Esophagus muscularis mucosa (tissue), 4 donors: Measurements from ENCODE around the gene UBE2E2. TPM values are rescaled to one million over a fixed set of nuclear protein-coding genes. Genes with fewer than 3 reads are reported as not detected.

Experiments
- DNase-seq: peaks from one replicate; pipeline ENCODE4 v3.0.0-alpha.2; 2017; ENCODE audit errors: extremely low spot score
- H3K27ac ChIP-seq, 4 donors: fragments of 200-600 bp; sonication (generic); replicated peaks in 1 of 4; 1 replicate in 3 of 4; 2 replicates in 1 of 4; pipeline ENCODE4 v1.5.1; 2016 to 2019; ENCODE audit warnings: mild to moderate bottlenecking in 1 of 4
- H3K27me3 ChIP-seq, 4 donors: fragments of 200-600 bp; sonication (generic); one replicate each; pipeline versions ENCODE4 v1.5.1 to v1.6.0; 2016 to 2019
- H3K36me3 ChIP-seq, 4 donors: fragments of 200-600 bp; sonication (generic); one replicate each; pipeline ENCODE4 v1.5.1; 2016 to 2019
- H3K4me1 ChIP-seq, 4 donors: fragments of 200-600 bp; sonication (generic); one replicate each; pipeline ENCODE4 v1.5.1; 2016 to 2019
- H3K4me3 ChIP-seq, 4 donors: fragments of 200-600 bp; sonication (generic); 1 replicate in 2 of 4; 2 replicates in 2 of 4; pipeline ENCODE4 v1.5.1; 2016 to 2019; ENCODE audit warnings: mild to moderate bottlenecking in 4 of 4, moderate library complexity in 1 of 4
- H3K9me3 ChIP-seq, 4 donors: fragments of 200-600 bp; sonication (generic); 1 replicate in 3 of 4; 2 replicates in 1 of 4; pipeline ENCODE4 v1.5.1; 2016 to 2019
- CTCF ChIP-seq, 3 experiments: fragments of 200-600 bp in 2 of 3; fragments of 450-650 bp in 1 of 3; sonication (generic) in 2 of 3; IDR thresholded peaks; one replicate each; pipeline ENCODE4 v1.5.1; 2017 to 2019; ENCODE audit warnings: antibody characterized with exemption in 3 of 3, mild to moderate bottlenecking in 2 of 3, moderate library complexity in 1 of 3
- EP300 ChIP-seq: sonication (generic); formaldehyde crosslinking; IDR thresholded peaks from one replicate; pipeline ENCODE4 v1.6.1; 2017; ENCODE audit warnings: antibody characterized with exemption
- POLR2A ChIP-seq: fragments of 450-650 bp; IDR thresholded peaks from one replicate; pipeline ENCODE4 v1.6.1; 2017; ENCODE audit warnings: antibody characterized with exemption, moderate library complexity, mild to moderate bottlenecking, low read depth
- POLR2AphosphoS5 ChIP-seq, 2 donors: sonication (generic); formaldehyde crosslinking; IDR thresholded peaks; one replicate each; pipeline ENCODE4 v1.6.1; 2017; ENCODE audit warnings: antibody characterized with exemption in 2 of 2
- WGBS: methylation state at CpG from one replicate; pipeline ENCODE4 v1.1.5; 2018; 5-methylcytosine and 5-hydroxymethylcytosine counted together
- intact Hi-C: fragments of 100-400 bp; cut with DNase I; formaldehyde crosslinking; loops from one replicate; pipeline ENCODE4 v1.15.1; 2023
- total RNA-seq, 4 donors: library from RNA; depleted of rRNA; stranded (reverse); fragments of >200 nt; gene quantifications; one replicate each; pipeline versions ENCODE4 v1.1.0 to v1.2.1, GENCODE V29; 2016

UBE2E2 gene
- total RNA-seq, 4 donors from 2014 or later: 53.5 to 143 (median 90.3) TPM

- no peak overlapping the region for H3K4me3 ChIP-seq
- H3K4me1 ChIP-seq: no peaks in the 10 kb centered on the region
- TF ChIP-seq EP300 (no peak), CTCF (IDR thresholded peaks at IDR 0.05) (no peak), POLR2AphosphoS5 (IDR thresholded peaks at IDR 0.05) (no peak), POLR2A (no peak)
- WGBS: 100% methylated on average over 1 of the region's 1 CpG
- H3K27me3 ChIP-seq: no peaks in the 10 kb centered on the region
- no peaks in the 10 kb centered on the region for H3K36me3 ChIP-seq
- H3K27ac ChIP-seq: no peak overlapping the region
- intact Hi-C loops: no loop called here
- no peaks in the 10 kb centered on the region for H3K9me3 ChIP-seq
- DNase-seq: no peak
Observed at GRCh38 chr3:23166845-23167244, 36.3 kb upstream of the UBE2E2 start.

GRCh38 chr3:23169551-23169950 lies 33.6 kb upstream of the UBE2E2 start:
- WGBS: 89% methylated on average over 5 of the region's 5 CpGs
- intact Hi-C loops: no loop called here
- Histone ChIP-seq H3K4me1 (no peaks in the 10 kb centered on the region), H3K4me3 (no peak overlapping the region), H3K36me3 (no peaks in the 10 kb centered on the region), H3K27ac (no peak overlapping the region), H3K27me3 (no peaks in the 10 kb centered on the region), H3K9me3 (no peaks in the 10 kb centered on the region)
- no peak for DNase-seq
- no peak for TF ChIP-seq POLR2A
- no peak for TF ChIP-seq CTCF (IDR thresholded peaks at IDR 0.05)
- no peak for TF ChIP-seq EP300
- TF ChIP-seq POLR2AphosphoS5 (IDR thresholded peaks at IDR 0.05): no peak

GRCh38 chr3:23170291-23170690 lies 32.8 kb upstream of the UBE2E2 start:
- Histone ChIP-seq H3K27me3 (no peaks in the 10 kb centered on the region), H3K36me3 (no peaks in the 10 kb centered on the region), H3K27ac (no peak overlapping the region), H3K9me3 (no peaks in the 10 kb centered on the region), H3K4me1 (no peaks in the 10 kb centered on the region), H3K4me3 (no peak overlapping the region)
- intact Hi-C loops: no loop called here
- WGBS: 94% methylated on average over 2 of the region's 2 CpGs
- no peak for DNase-seq
- TF ChIP-seq EP300 (no peak), CTCF (IDR thresholded peaks at IDR 0.05) (no peak), POLR2A (no peak), POLR2AphosphoS5 (IDR thresholded peaks at IDR 0.05) (no peak)

GRCh38 chr3:23172059-23172458 lies 31.1 kb upstream of the UBE2E2 start:
- Histone ChIP-seq H3K27me3 (no peaks in the 10 kb centered on the region), H3K4me3 (no peak overlapping the region), H3K36me3 (no peaks in the 10 kb centered on the region), H3K9me3 (no peaks in the 10 kb centered on the region), H3K27ac (no peak overlapping the region), H3K4me1 (no peaks in the 10 kb centered on the region)
- intact Hi-C loops: no loop called here
- DNase-seq: no peak
- TF ChIP-seq POLR2A (no peak), EP300 (no peak)
- 96% methylated on average over 2 of the region's 2 CpGs for WGBS

- TF ChIP-seq POLR2A (no peak), EP300 (no peak)
- Histone ChIP-seq H3K27ac (no peak overlapping the region), H3K4me3 (no peak overlapping the region), H3K27me3 (no peaks in the 10 kb centered on the region), H3K9me3 (no peaks in the 10 kb centered on the region), H3K4me1 (no peaks in the 10 kb centered on the region), H3K36me3 (no peaks in the 10 kb centered on the region)
- no peak for DNase-seq
- 51% methylated on average over 3 of the region's 3 CpGs for WGBS
- intact Hi-C loops: no loop called here
Observed at GRCh38 chr3:23174426-23175039, 28.6 kb upstream of the UBE2E2 start.
